ENCODE results near the gene NECAP2.
A peak's percentile ranks its signal among the peaks of the same experiment; 100 is the strongest.

- peak in 2 of 4 donors; percentile 14 to 55 for TF ChIP-seq POLR2A (IDR thresholded peaks at IDR 0.05)
- TF ChIP-seq, protein P1, sequence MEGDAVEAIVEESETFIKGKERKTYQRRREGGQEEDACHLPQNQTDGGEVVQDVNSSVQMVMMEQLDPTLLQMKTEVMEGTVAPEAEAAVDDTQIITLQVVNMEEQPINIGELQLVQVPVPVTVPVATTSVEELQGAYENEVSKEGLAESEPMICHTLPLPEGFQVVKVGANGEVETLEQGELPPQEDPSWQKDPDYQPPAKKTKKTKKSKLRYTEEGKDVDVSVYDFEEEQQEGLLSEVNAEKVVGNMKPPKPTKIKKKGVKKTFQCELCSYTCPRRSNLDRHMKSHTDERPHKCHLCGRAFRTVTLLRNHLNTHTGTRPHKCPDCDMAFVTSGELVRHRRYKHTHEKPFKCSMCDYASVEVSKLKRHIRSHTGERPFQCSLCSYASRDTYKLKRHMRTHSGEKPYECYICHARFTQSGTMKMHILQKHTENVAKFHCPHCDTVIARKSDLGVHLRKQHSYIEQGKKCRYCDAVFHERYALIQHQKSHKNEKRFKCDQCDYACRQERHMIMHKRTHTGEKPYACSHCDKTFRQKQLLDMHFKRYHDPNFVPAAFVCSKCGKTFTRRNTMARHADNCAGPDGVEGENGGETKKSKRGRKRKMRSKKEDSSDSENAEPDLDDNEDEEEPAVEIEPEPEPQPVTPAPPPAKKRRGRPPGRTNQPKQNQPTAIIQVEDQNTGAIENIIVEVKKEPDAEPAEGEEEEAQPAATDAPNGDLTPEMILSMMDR (IDR thresholded peaks at IDR 0.05): peak; percentile 76 to 93 (median 89)
These were observed at the start of gene NECAP2 for GRCh38 chr1:16440470-16441281.
